Lower leg skin (tissue), 4 donors: ENCODE results near the gene NPRL2. TPM values are rescaled to one million over a fixed set of nuclear protein-coding genes. Genes with fewer than 3 reads are reported as not detected.

ENCODE experiments used
- DNase-seq, 2 donors: peaks; one replicate each; pipeline ENCODE4 v3.0.0-alpha.2; 2019; ENCODE audit warnings: low spot score in 2 of 2
- H3K4me3 ChIP-seq: fragments of 200-600 bp; sonication (generic); 2 replicates; pipeline ENCODE4 v1.5.1; 2017; ENCODE audit warnings: mild to moderate bottlenecking, low read depth; ENCODE audit not compliant: poor library complexity, severe bottlenecking
- CTCF ChIP-seq, 3 donors: fragments of 450-650 bp; IDR thresholded peaks; one replicate each; pipeline ENCODE4 v1.5.1; 2016; ENCODE audit warnings: antibody characterized with exemption in 3 of 3, mild to moderate bottlenecking in 3 of 3, moderate library complexity in 2 of 3
- POLR2A ChIP-seq, 2 donors: fragments of 450-650 bp; IDR thresholded peaks; one replicate each; pipeline ENCODE4 v1.6.1; 2016 to 2017; ENCODE audit warnings: antibody characterized with exemption in 2 of 2, mild to moderate bottlenecking in 1 of 2, moderate library complexity in 1 of 2
- WGBS, 2 donors: methylation state at CpG; one replicate each; pipeline ENCODE4 v1.1.5; 2018; 5-methylcytosine and 5-hydroxymethylcytosine counted together
- intact Hi-C: fragments of 100-400 bp; cut with DNase I; formaldehyde crosslinking; loops from one replicate; pipeline ENCODE4 v1.15.0; 2023; ENCODE audit warnings: low total_unique reads
- total RNA-seq, 4 donors: library from RNA; depleted of rRNA; stranded (reverse); fragments of >200 nt; gene quantifications; one replicate each; pipeline ENCODE4 v1.1.0, GENCODE V29; 2016

Gene NPRL2
- total RNA-seq, 4 donors from 2014 or later: 17.3 to 28.0 (median 23.2) TPM

DNA sequence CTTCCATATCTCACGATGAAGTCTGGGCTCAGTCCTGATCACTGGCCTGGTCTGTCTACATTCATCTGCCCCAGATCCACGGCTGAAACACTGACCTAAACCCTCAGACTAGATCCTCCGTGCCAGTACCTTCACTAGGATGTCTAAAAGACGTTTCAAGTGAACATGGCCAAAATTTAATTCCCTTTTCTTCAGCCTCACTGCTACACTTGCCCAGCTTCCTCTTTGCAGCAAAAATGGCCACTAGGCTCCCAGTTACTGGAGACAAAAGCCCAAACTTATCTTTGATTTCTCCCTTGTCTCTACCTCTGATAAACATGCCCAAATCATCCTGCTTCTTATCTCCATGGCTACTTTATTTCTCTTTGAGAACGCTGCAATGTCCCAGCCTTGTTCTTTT, 11.6 kb downstream of the NPRL2 start:
- 56 to 69% methylated on average over 5 of the region's 5 CpGs for WGBS, 2 donors
- TF ChIP-seq POLR2A (IDR thresholded peaks at IDR 0.05) (no peak), CTCF (IDR thresholded peaks at IDR 0.05) (no peak)
- intact Hi-C loops: no loop called here
- H3K4me3 ChIP-seq: no peak overlapping the region
- DNase-seq: no peak

- intact Hi-C loops: no loop called here
- peak overlapping the region; percentile 60 for H3K4me3 ChIP-seq
- peak; percentile 99 to 100 for DNase-seq
- WGBS, 2 donors: 0 to 2% methylated on average over 10 to 38 of the region's 79 CpGs
- TF ChIP-seq CTCF (IDR thresholded peaks at IDR 0.05) (no peak), POLR2A (IDR thresholded peaks at IDR 0.05) (peak in 1 of 2 donors; percentile 18)
Observed at GRCh38 chr3:50337175-50337861, 13.3 kb downstream of the NPRL2 start.

DNA sequence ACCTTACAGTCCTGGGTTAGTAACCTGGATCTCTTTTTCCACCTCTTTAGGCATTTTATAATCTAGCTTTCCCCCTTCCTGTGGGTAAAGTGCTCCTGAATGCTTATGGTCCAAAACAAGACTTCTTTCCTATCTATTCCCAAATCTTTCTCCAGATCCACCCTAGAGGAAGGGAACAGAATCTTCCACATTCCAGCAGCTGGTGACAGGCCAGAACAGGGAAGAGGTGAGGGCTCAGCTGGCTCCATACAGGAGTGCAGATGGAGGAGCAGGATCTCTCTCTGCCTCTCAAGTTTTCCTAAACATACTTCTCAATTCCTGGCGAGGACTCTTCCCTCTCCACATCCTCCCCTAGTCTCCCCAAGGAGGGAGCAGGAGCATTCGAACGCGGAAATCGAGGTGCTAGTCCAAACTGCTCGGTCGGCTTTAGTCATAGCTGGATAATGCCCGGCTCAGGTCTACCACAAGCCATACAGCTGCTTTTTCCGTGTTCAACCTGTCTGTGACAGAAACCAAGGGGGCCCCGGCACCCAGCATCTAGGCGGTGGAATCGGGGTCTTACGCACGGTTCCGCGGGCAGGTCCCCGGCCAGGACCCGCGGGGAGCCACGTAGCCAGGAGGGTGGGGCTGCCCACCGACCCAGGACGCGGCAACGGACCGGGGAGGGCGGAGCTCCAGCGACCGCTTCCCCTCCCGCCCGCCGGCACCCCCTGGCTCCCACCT, 14.0 kb downstream of the NPRL2 start:
- no peak for DNase-seq
- H3K4me3 ChIP-seq: peak overlapping the region; percentile 60
- TF ChIP-seq POLR2A (IDR thresholded peaks at IDR 0.05): no peak
- no peak for TF ChIP-seq CTCF (IDR thresholded peaks at IDR 0.05)
- WGBS, 2 donors: 1 to 11% methylated on average over 6 to 28 of the region's 31 CpGs
- intact Hi-C loops: no loop called here

DNA sequence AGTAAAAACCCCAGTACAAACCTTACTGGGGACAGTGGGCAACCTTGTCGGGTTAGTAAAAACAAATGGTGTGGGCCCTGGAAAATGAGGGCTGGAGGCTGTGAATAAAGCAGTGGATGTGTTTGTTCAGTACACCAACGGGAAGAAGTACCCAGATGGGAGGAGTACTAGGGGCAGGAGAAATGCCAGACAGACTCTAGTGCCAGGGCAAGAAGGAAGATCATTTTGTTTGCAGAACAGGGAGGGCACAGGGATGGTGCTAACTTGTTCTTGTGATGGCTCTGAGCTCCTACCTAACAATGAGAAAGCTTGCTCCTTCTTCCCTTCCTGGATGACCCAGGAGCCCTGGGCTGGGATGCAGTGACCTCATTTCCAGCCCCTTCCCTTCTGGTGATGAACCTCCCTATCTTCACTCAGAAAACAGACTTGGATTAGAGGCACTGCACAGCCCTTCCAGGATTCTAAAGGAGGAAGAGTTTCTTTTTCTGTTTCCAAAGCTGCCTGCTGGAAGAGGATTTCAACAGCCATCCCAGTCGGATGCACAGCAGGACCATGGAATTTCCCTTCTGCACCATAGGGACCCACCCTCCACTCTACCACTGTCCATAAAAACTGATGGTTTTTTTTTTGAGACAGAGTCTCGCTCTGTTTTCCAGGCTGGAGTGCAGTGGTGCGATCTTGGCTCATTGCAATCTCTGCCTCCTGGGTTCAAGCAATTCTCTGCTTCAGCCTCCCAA, 16.1 kb downstream of the NPRL2 start:
- WGBS, 2 donors: 45 to 57% methylated on average over 5 of the region's 5 CpGs
- no peak for TF ChIP-seq POLR2A (IDR thresholded peaks at IDR 0.05)
- no peak for TF ChIP-seq CTCF (IDR thresholded peaks at IDR 0.05)
- no peak for DNase-seq
- H3K4me3 ChIP-seq: no peak overlapping the region
- intact Hi-C loops: no loop called here

DNA sequence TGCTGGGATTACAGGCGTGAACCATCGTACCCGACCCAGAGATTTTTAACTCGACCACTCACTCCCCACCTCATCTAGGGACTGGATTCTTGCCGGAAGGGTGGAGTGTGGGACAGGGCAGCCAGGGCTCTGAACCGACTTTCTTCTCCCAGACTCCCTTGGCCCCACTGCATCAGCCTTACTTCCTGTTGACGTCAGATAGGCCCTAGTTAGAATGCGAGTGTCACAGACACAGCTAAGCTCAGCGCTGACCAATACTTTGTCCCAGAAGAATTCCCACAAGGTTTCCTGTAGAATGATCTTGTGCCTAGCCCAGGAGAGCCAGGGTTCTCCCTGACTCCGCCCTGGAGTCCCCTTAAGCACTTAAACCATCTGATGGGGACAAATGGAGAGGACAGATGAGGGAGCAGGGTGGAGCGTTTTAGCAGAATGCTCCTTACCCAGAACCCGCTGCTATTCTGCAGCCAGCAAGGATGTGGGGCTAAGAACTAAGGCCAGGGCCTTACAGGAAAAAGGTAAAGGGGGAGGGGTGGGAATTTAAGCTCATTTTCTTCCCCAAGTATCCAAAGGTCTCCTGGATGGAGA, 16.7 kb downstream of the NPRL2 start:
- DNase-seq: no peak
- 44 to 60% methylated on average over 12 of the region's 12 CpGs for WGBS, 2 donors
- TF ChIP-seq CTCF (IDR thresholded peaks at IDR 0.05) (no peak), POLR2A (IDR thresholded peaks at IDR 0.05) (no peak)
- intact Hi-C loops: no loop called here
- H3K4me3 ChIP-seq: no peak overlapping the region
